Measurements from ENCODE around the gene CCNQ.

GRCh38 chrX:153647461-153648357 lies 48.8 kb upstream of the CCNQ start:
- TF ChIP-seq POLR2AphosphoS5 (IDR thresholded peaks at IDR 0.05; ENCODE audit: low read depth, low read length) (no peak), TAF1 (IDR thresholded peaks at IDR 0.05; ENCODE audit: borderline replicate concordance, insufficient read depth, low read length) (no peak)

Measured in PFSK-1 (cell line).